Measurements from ENCODE around the gene LRRC1. TPM values are rescaled to one million over a fixed set of nuclear protein-coding genes. Genes with fewer than 3 reads are reported as not detected.
A peak's percentile ranks its signal among the peaks of the same experiment; 100 is the strongest.

The LRRC1 gene
- total and polyA plus RNA-seq, 2 donors: 21.6 to 21.7 TPM

GRCh38 chr6:53845280-53846195 is 50.7 kb downstream of the LRRC1 start:
- peaks cover 19 to 36% of the 10 kb centered on the region in 2 donors for H3K4me1 ChIP-seq (ENCODE audit: control insufficient read depth in 2 of 2, insufficient read depth in 2 of 2, low read length in 2 of 2)
- DNase-seq (ENCODE audit: low read depth in 6 of 9, low spot score in 9 of 9): peak in 8 of 9 donors; percentile 30 to 81 (median 50)
- no peaks in the 10 kb centered on the region for H3K27me3 ChIP-seq (ENCODE audit: control insufficient read depth in 2 of 2, insufficient read depth in 1 of 2, low read length in 1 of 2)
- H3K9me3 ChIP-seq (ENCODE audit: control insufficient read depth in 2 of 2, insufficient read depth in 1 of 2, low read length in 1 of 2): peaks cover 0 to 5% of the 10 kb centered on the region in 2 donors
- H3K4me3 ChIP-seq (ENCODE audit: low read length in 2 of 2): peak overlapping the region in 1 of 2 donors; percentile 16
- 39% methylated on average over 9 of the region's 9 CpGs for WGBS
- H3K27ac ChIP-seq (ENCODE audit: low read depth in 1 of 2, low read length in 1 of 2): peak overlapping the region; percentile 46 to 91
- H3K36me3 ChIP-seq (ENCODE audit: control insufficient read depth in 2 of 2, insufficient read depth in 2 of 2, low read length in 1 of 2): peaks cover 0 to 2% of the 10 kb centered on the region in 2 donors

DNA sequence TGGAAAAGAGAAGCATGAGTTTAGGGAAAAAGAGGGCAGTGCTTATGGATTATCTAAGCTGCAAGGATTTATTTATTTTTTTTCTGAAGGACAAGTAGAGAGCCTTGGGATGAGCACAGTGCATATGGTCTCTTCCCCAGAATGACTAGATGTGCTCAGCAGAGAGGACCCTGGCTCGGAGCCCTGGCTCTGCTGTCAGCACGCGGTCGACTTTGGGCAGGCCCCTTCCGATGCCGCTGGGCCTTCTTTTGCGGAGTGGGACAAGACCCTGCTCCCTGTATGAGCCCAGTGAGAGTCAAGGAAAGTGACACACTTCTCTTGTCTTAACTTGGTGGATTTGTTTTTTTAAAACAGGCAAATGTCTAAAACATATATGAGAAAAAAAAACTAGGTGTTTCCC is 51.4 kb downstream of the LRRC1 start:
- 88% methylated on average over 7 of the region's 7 CpGs for WGBS
- Histone ChIP-seq H3K4me1 (ENCODE audit: control insufficient read depth in 2 of 2, insufficient read depth in 2 of 2, low read length in 2 of 2) (peaks cover 19 to 36% of the 10 kb centered on the region in 2 donors), H3K27me3 (ENCODE audit: control insufficient read depth in 2 of 2, insufficient read depth in 1 of 2, low read length in 1 of 2) (no peaks in the 10 kb centered on the region), H3K4me3 (ENCODE audit: low read length in 2 of 2) (no peak overlapping the region), H3K9me3 (ENCODE audit: control insufficient read depth in 2 of 2, insufficient read depth in 1 of 2, low read length in 1 of 2) (no peaks in the 10 kb centered on the region), H3K36me3 (ENCODE audit: control insufficient read depth in 2 of 2, insufficient read depth in 2 of 2, low read length in 1 of 2) (peaks cover 0 to 2% of the 10 kb centered on the region in 2 donors), H3K27ac (ENCODE audit: low read depth in 1 of 2, low read length in 1 of 2) (peak overlapping the region in 1 of 2 donors; percentile 91)
- peak in 1 of 9 donors; percentile 14 for DNase-seq (ENCODE audit: low read depth in 6 of 9, low spot score in 9 of 9)

DNA sequence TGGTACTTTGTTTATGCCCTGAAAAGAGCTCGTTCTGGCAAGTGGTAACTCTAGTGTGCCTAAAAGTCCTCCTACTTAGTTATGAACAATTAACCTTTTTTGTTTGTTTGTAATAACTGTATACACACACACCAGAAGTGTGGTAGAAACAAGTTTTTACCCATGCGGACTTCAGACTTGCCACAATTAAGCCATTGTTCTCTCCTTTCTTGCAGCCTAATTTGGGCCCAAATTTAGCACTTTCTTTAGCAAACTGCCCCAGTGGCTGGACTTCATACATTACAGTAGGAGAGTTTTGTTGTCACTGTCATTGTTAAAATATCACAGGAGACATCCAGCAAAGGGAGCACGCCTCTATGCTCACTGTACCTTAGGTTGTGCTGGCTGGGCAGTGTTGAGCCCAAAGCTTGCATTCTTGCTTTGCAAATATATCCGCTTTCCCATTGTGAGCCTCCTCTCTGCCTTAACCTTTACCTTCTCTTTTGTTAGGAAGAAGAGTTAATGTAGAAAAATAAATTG is 53.0 kb downstream of the LRRC1 start:
- H3K9me3 ChIP-seq (ENCODE audit: control insufficient read depth in 2 of 2, insufficient read depth in 1 of 2, low read length in 1 of 2): no peaks in the 10 kb centered on the region
- H3K36me3 ChIP-seq (ENCODE audit: control insufficient read depth in 2 of 2, insufficient read depth in 2 of 2, low read length in 1 of 2): no peaks in the 10 kb centered on the region
- no peaks in the 10 kb centered on the region for H3K27me3 ChIP-seq (ENCODE audit: control insufficient read depth in 2 of 2, insufficient read depth in 1 of 2, low read length in 1 of 2)
- peaks cover 19 to 36% of the 10 kb centered on the region in 2 donors for H3K4me1 ChIP-seq (ENCODE audit: control insufficient read depth in 2 of 2, insufficient read depth in 2 of 2, low read length in 2 of 2)
- no peak for DNase-seq (ENCODE audit: low read depth in 6 of 9, low spot score in 9 of 9)
- H3K4me3 ChIP-seq (ENCODE audit: low read length in 2 of 2): no peak overlapping the region
- WGBS: 91% methylated on average over 4 of the region's 4 CpGs
- H3K27ac ChIP-seq (ENCODE audit: low read depth in 1 of 2, low read length in 1 of 2): no peak overlapping the region

DNA sequence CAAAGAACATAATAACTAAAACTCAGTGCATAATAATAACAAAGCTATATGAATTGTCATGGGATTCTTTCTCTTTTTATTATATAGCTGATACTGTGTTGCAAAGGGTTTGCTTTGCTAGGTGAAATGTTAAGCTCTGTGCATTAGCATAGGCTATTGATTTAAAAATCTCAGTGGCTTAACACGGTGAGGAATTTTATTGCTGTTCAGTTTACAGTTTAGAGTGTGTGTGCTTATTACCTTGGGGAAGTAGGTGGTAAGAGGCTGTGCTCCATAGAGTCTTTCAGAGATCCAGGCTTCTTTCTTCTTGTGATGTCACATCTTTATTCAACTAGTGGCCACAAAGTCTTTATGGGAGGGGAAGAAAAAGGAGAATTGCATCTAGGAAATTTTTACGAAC is 55.7 kb downstream of the LRRC1 start:
- H3K27ac ChIP-seq (ENCODE audit: low read depth in 1 of 2, low read length in 1 of 2): no peak overlapping the region
- peaks cover 6 to 17% of the 10 kb centered on the region in 2 donors for H3K4me1 ChIP-seq (ENCODE audit: control insufficient read depth in 2 of 2, insufficient read depth in 2 of 2, low read length in 2 of 2)
- DNase-seq (ENCODE audit: low read depth in 6 of 9, low spot score in 9 of 9): no peak
- H3K27me3 ChIP-seq (ENCODE audit: control insufficient read depth in 2 of 2, insufficient read depth in 1 of 2, low read length in 1 of 2): no peaks in the 10 kb centered on the region
- H3K4me3 ChIP-seq (ENCODE audit: low read length in 2 of 2): no peak overlapping the region
- 97% methylated on average over 2 of the region's 2 CpGs for WGBS
- no peaks in the 10 kb centered on the region for H3K9me3 ChIP-seq (ENCODE audit: control insufficient read depth in 2 of 2, insufficient read depth in 1 of 2, low read length in 1 of 2)
- H3K36me3 ChIP-seq (ENCODE audit: control insufficient read depth in 2 of 2, insufficient read depth in 2 of 2, low read length in 1 of 2): no peaks in the 10 kb centered on the region

- Histone ChIP-seq H3K27me3 (ENCODE audit: control insufficient read depth in 2 of 2, insufficient read depth in 1 of 2, low read length in 1 of 2) (no peaks in the 10 kb centered on the region), H3K4me1 (ENCODE audit: control insufficient read depth in 2 of 2, insufficient read depth in 2 of 2, low read length in 2 of 2) (peaks cover 0 to 8% of the 10 kb centered on the region in 2 donors), H3K9me3 (ENCODE audit: control insufficient read depth in 2 of 2, insufficient read depth in 1 of 2, low read length in 1 of 2) (no peaks in the 10 kb centered on the region), H3K27ac (ENCODE audit: low read depth in 1 of 2, low read length in 1 of 2) (no peak overlapping the region), H3K4me3 (ENCODE audit: low read length in 2 of 2) (no peak overlapping the region), H3K36me3 (ENCODE audit: control insufficient read depth in 2 of 2, insufficient read depth in 2 of 2, low read length in 1 of 2) (no peaks in the 10 kb centered on the region)
- WGBS: 98% methylated on average over 2 of the region's 2 CpGs
- DNase-seq (ENCODE audit: low read depth in 6 of 9, low spot score in 9 of 9): no peak
Measured at GRCh38 chr6:53851561-53851960, 56.8 kb downstream of the LRRC1 start.

GRCh38 chr6:53852805-53853204 is 58.0 kb downstream of the LRRC1 start:
- H3K27me3 ChIP-seq (ENCODE audit: control insufficient read depth in 2 of 2, insufficient read depth in 1 of 2, low read length in 1 of 2): no peaks in the 10 kb centered on the region
- WGBS: 97% methylated on average over 2 of the region's 2 CpGs
- H3K27ac ChIP-seq (ENCODE audit: low read depth in 1 of 2, low read length in 1 of 2): no peak overlapping the region
- H3K4me3 ChIP-seq (ENCODE audit: low read length in 2 of 2): no peak overlapping the region
- no peak for DNase-seq (ENCODE audit: low read depth in 6 of 9, low spot score in 9 of 9)
- H3K9me3 ChIP-seq (ENCODE audit: control insufficient read depth in 2 of 2, insufficient read depth in 1 of 2, low read length in 1 of 2): no peaks in the 10 kb centered on the region
- H3K4me1 ChIP-seq (ENCODE audit: control insufficient read depth in 2 of 2, insufficient read depth in 2 of 2, low read length in 2 of 2): peaks cover 0 to 5% of the 10 kb centered on the region in 2 donors
- no peaks in the 10 kb centered on the region for H3K36me3 ChIP-seq (ENCODE audit: control insufficient read depth in 2 of 2, insufficient read depth in 2 of 2, low read length in 1 of 2)

- H3K4me3 ChIP-seq (ENCODE audit: low read length in 2 of 2): no peak overlapping the region
- no peaks in the 10 kb centered on the region for H3K36me3 ChIP-seq (ENCODE audit: control insufficient read depth in 2 of 2, insufficient read depth in 2 of 2, low read length in 1 of 2)
- no peaks in the 10 kb centered on the region for H3K9me3 ChIP-seq (ENCODE audit: control insufficient read depth in 2 of 2, insufficient read depth in 1 of 2, low read length in 1 of 2)
- no peak for DNase-seq (ENCODE audit: low read depth in 6 of 9, low spot score in 9 of 9)
- peaks cover 0 to 3% of the 10 kb centered on the region in 2 donors for H3K4me1 ChIP-seq (ENCODE audit: control insufficient read depth in 2 of 2, insufficient read depth in 2 of 2, low read length in 2 of 2)
- H3K27me3 ChIP-seq (ENCODE audit: control insufficient read depth in 2 of 2, insufficient read depth in 1 of 2, low read length in 1 of 2): no peaks in the 10 kb centered on the region
- WGBS: 88% methylated on average over 5 of the region's 5 CpGs
- no peak overlapping the region for H3K27ac ChIP-seq (ENCODE audit: low read depth in 1 of 2, low read length in 1 of 2)
Measured at GRCh38 chr6:53854843-53855567, 60.2 kb downstream of the LRRC1 start.

DNA sequence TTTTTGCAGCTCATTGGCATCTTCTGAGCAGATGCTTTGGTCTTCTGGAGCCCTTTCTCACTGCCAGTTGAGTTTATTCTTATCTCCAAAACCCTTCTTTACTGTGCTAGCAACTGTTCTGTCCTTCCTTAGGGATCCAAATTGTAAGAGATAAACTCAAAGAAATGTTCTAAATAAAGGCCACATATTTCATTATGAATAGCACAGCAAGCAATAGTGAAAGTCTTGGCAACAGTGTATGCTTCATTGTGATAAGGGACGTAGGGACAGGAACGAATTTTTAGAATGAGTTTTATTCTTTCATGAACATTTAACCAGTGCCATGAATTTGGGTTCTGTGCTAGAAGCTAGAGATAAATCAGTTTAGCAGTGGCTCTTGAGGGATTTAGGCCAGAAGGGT is 61.1 kb downstream of the LRRC1 start:
- Histone ChIP-seq H3K4me1 (ENCODE audit: control insufficient read depth in 2 of 2, insufficient read depth in 2 of 2, low read length in 2 of 2) (peaks cover 0 to 3% of the 10 kb centered on the region in 2 donors), H3K36me3 (ENCODE audit: control insufficient read depth in 2 of 2, insufficient read depth in 2 of 2, low read length in 1 of 2) (no peaks in the 10 kb centered on the region), H3K27me3 (ENCODE audit: control insufficient read depth in 2 of 2, insufficient read depth in 1 of 2, low read length in 1 of 2) (no peaks in the 10 kb centered on the region), H3K4me3 (ENCODE audit: low read length in 2 of 2) (no peak overlapping the region), H3K9me3 (ENCODE audit: control insufficient read depth in 2 of 2, insufficient read depth in 1 of 2, low read length in 1 of 2) (no peaks in the 10 kb centered on the region), H3K27ac (ENCODE audit: low read depth in 1 of 2, low read length in 1 of 2) (no peak overlapping the region)
- WGBS: 95% methylated on average over 2 of the region's 2 CpGs
- DNase-seq (ENCODE audit: low read depth in 6 of 9, low spot score in 9 of 9): no peak

All from thymus (tissue), 11 donors.